ENCODE data around the gene USH1C.
A peak's percentile ranks its signal among the peaks of the same experiment; 100 is the strongest.

USH1C gene

GRCh38 chr11:17568944-17569343 lies 24.7 kb upstream of the USH1C start:
- no peak for DNase-seq

- DNase-seq = no peak
Observed at GRCh38 chr11:17564687-17565042, 20.4 kb upstream of the USH1C start.

GRCh38 chr11:17563961-17564686 lies 19.9 kb upstream of the USH1C start:
- DNase-seq = no peak

GRCh38 chr11:17563231-17563646 lies 19.0 kb upstream of the USH1C start:
- no peak for DNase-seq

GRCh38 chr11:17561526-17561925 lies 17.3 kb upstream of the USH1C start:
- no peak for DNase-seq

- no peak for DNase-seq
Observed at GRCh38 chr11:17561111-17561415, 16.8 kb upstream of the USH1C start.

- DNase-seq = no peak
Observed at GRCh38 chr11:17560281-17561110, 16.3 kb upstream of the USH1C start.

GRCh38 chr11:17559341-17560087 lies 15.3 kb upstream of the USH1C start:
- no peak for DNase-seq

- no peak for DNase-seq
Observed at GRCh38 chr11:17558916-17559315, 14.7 kb upstream of the USH1C start.

- no peak for DNase-seq
Observed at GRCh38 chr11:17558025-17558780, 14.0 kb upstream of the USH1C start.

GRCh38 chr11:17556999-17557398 lies 12.8 kb upstream of the USH1C start:
- no peak for DNase-seq

GRCh38 chr11:17554487-17554886 lies 10.3 kb upstream of the USH1C start:
- no peak for DNase-seq

GRCh38 chr11:17553249-17553546 lies 9.0 kb upstream of the USH1C start:
- DNase-seq = no peak

GRCh38 chr11:17552392-17553248 lies 8.4 kb upstream of the USH1C start:
- no peak for DNase-seq

- no peak for DNase-seq
Observed at GRCh38 chr11:17552041-17552355, 7.8 kb upstream of the USH1C start.

GRCh38 chr11:17551347-17552040 lies 7.3 kb upstream of the USH1C start:
- no peak for DNase-seq

- no peak for DNase-seq
Observed at GRCh38 chr11:17550450-17551346, 6.5 kb upstream of the USH1C start.

GRCh38 chr11:17548444-17548843 lies 4.2 kb upstream of the USH1C start:
- DNase-seq = no peak

- no peak for DNase-seq
Observed at GRCh38 chr11:17547932-17548331, 3.7 kb upstream of the USH1C start.

- peak; percentile 84 for DNase-seq
Observed at GRCh38 chr11:17547051-17547577, 2.9 kb upstream of the USH1C start, which contains the start of gene OTOG. Gene OTOG (plus strand): TSS chr11:17547259. CDS start chr11:17547373, 114 bp downstream.
